Measurements from ENCODE around the gene SYNPR.

The SYNPR gene

GRCh38 chr3:63624941-63625560 lies 346.9 kb downstream of the SYNPR start:
- TF ChIP-seq, protein P1, sequence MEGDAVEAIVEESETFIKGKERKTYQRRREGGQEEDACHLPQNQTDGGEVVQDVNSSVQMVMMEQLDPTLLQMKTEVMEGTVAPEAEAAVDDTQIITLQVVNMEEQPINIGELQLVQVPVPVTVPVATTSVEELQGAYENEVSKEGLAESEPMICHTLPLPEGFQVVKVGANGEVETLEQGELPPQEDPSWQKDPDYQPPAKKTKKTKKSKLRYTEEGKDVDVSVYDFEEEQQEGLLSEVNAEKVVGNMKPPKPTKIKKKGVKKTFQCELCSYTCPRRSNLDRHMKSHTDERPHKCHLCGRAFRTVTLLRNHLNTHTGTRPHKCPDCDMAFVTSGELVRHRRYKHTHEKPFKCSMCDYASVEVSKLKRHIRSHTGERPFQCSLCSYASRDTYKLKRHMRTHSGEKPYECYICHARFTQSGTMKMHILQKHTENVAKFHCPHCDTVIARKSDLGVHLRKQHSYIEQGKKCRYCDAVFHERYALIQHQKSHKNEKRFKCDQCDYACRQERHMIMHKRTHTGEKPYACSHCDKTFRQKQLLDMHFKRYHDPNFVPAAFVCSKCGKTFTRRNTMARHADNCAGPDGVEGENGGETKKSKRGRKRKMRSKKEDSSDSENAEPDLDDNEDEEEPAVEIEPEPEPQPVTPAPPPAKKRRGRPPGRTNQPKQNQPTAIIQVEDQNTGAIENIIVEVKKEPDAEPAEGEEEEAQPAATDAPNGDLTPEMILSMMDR (IDR thresholded peaks at IDR 0.05; ENCODE audit: low read depth, low read length), result no peak
- TF ChIP-seq MYC (IDR thresholded peaks at IDR 0.05; ENCODE audit: low read depth, low read length) (no peak), POLR2A (IDR thresholded peaks at IDR 0.05; ENCODE audit: extremely low read depth, insufficient read length) (no peak)
- TF ChIP-seq, protein P2, sequence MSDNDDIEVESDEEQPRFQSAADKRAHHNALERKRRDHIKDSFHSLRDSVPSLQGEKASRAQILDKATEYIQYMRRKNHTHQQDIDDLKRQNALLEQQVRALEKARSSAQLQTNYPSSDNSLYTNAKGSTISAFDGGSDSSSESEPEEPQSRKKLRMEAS (IDR thresholded peaks at IDR 0.05; ENCODE audit: low read depth, low read length), result no peak
- no peak for DNase-seq (ENCODE audit: low read depth)

GRCh38 chr3:63631670-63632069 lies 353.6 kb downstream of the SYNPR start:
- TF ChIP-seq, protein P2 (IDR thresholded peaks at IDR 0.05; ENCODE audit: low read depth, low read length), result no peak
- TF ChIP-seq, protein P1 (IDR thresholded peaks at IDR 0.05; ENCODE audit: low read depth, low read length), result no peak
- no peak for TF ChIP-seq MYC (IDR thresholded peaks at IDR 0.05; ENCODE audit: low read depth, low read length)
- TF ChIP-seq POLR2A (IDR thresholded peaks at IDR 0.05; ENCODE audit: extremely low read depth, insufficient read length), result no peak
- DNase-seq (ENCODE audit: low read depth), result no peak

More at GRCh38 chr3:63624941-63625560, 346.9 kb downstream of the SYNPR start:
- H3K4me3 ChIP-seq (ENCODE audit: low read depth, low read length), result no peak overlapping the region

GRCh38 chr3:63635186-63635585 lies 357.1 kb downstream of the SYNPR start:
- H3K4me3 ChIP-seq (ENCODE audit: low read depth, low read length), result no peak overlapping the region
- no peak for DNase-seq (ENCODE audit: low read depth)
- TF ChIP-seq, protein P2 (IDR thresholded peaks at IDR 0.05; ENCODE audit: low read depth, low read length), result no peak
- TF ChIP-seq, protein P1 (IDR thresholded peaks at IDR 0.05; ENCODE audit: low read depth, low read length), result no peak
- no peak for TF ChIP-seq POLR2A (IDR thresholded peaks at IDR 0.05; ENCODE audit: extremely low read depth, insufficient read length)

More at GRCh38 chr3:63631670-63632069, 353.6 kb downstream of the SYNPR start:
- H3K4me3 ChIP-seq (ENCODE audit: low read depth, low read length), result no peak overlapping the region

GRCh38 chr3:63639806-63640205 lies 361.7 kb downstream of the SYNPR start:
- DNase-seq (ENCODE audit: low read depth), result no peak
- no peak overlapping the region for H3K4me3 ChIP-seq (ENCODE audit: low read depth, low read length)
- TF ChIP-seq, protein P1 (IDR thresholded peaks at IDR 0.05; ENCODE audit: low read depth, low read length), result no peak
- no peak for TF ChIP-seq MYC (IDR thresholded peaks at IDR 0.05; ENCODE audit: low read depth, low read length)
- TF ChIP-seq, protein P2 (IDR thresholded peaks at IDR 0.05; ENCODE audit: low read depth, low read length), result no peak
- no peak for TF ChIP-seq POLR2A (IDR thresholded peaks at IDR 0.05; ENCODE audit: extremely low read depth, insufficient read length)

- H3K4me3 ChIP-seq (ENCODE audit: low read depth, low read length), result no peak overlapping the region
- DNase-seq (ENCODE audit: low read depth), result no peak
- TF ChIP-seq MYC (IDR thresholded peaks at IDR 0.05; ENCODE audit: low read depth, low read length) (no peak), POLR2A (IDR thresholded peaks at IDR 0.05; ENCODE audit: extremely low read depth, insufficient read length) (no peak)
- TF ChIP-seq, protein P1 (IDR thresholded peaks at IDR 0.05; ENCODE audit: low read depth, low read length), result no peak
- TF ChIP-seq, protein P2 (IDR thresholded peaks at IDR 0.05; ENCODE audit: low read depth, low read length), result no peak
These were observed 364.4 kb downstream of the SYNPR start for GRCh38 chr3:63642488-63642887.

All from NB4 (cell line).